K562 (cell line): ENCODE results near the gene SLC30A1. TPM values are rescaled to one million over a fixed set of nuclear protein-coding genes. Genes with fewer than 3 reads are reported as not detected.

Source experiments
- CBX3 ChIP-seq, 2 experiments: IDR thresholded peaks; 1 replicate in 1 of 2; 2 replicates in 1 of 2; pipeline ENCODE4 v1.6.1; 2012; ENCODE audit warnings: inconsistent platforms in 2 of 2, low read length in 2 of 2, borderline replicate concordance in 1 of 2, control low read depth in 1 of 2
- CC2D1A ChIP-seq: fragments of 450-650 bp; IDR thresholded peaks from 2 replicates; pipeline ENCODE4 v1.6.1; 2017; ENCODE audit warnings: mild to moderate bottlenecking
- COPS2 ChIP-seq: fragments of 450-650 bp; conservative IDR thresholded peaks from 2 replicates; pipeline ENCODE4 v1.6.1; 2016; ENCODE audit warnings: mild to moderate bottlenecking, moderate library complexity
- DMBX1 ChIP-seq: fragments of 250-450 bp; sonication (Bioruptor Pico); IDR thresholded peaks from 2 replicates; pipeline ENCODE4 v1.8.0; 2022; ENCODE audit warnings: inconsistent platforms, mild to moderate bottlenecking, moderate library complexity, borderline replicate concordance
- FOXP1 ChIP-seq: sonication (generic); formaldehyde crosslinking; IDR thresholded peaks from 2 replicates; pipeline ENCODE4 v1.8.0; 2022; ENCODE audit warnings: mild to moderate bottlenecking, missing genetic modification reagents
- HBP1 ChIP-seq: fragments of 450-650 bp; formaldehyde crosslinking; IDR thresholded peaks from 2 replicates; pipeline ENCODE4 v1.4.0; 2022; ENCODE audit warnings: missing genetic modification characterization
- HDAC2 ChIP-seq: fragments of 450-650 bp; IDR thresholded peaks from 2 replicates; pipeline ENCODE4 v1.6.1; 2016; ENCODE audit warnings: mild to moderate bottlenecking
- HEY1 ChIP-seq: fragments of 250-450 bp; sonication (Bioruptor Pico); IDR thresholded peaks from 2 replicates; pipeline ENCODE4 v1.5.0; 2020; ENCODE audit warnings: mild to moderate bottlenecking, moderate library complexity, borderline replicate concordance
- HNRNPUL1 ChIP-seq: fragments of 200-400 bp; formaldehyde crosslinking; IDR thresholded peaks from 2 replicates; pipeline ENCODE4 v1.6.1; 2017; ENCODE audit warnings: low read length
- KAT8 ChIP-seq: fragments of 450-650 bp; IDR thresholded peaks from 2 replicates; pipeline ENCODE4 v1.6.1; 2016; ENCODE audit warnings: low read depth, mild to moderate bottlenecking
- MAFF ChIP-seq: IDR thresholded peaks from 2 replicates; pipeline ENCODE4 v1.6.1; 2012; ENCODE audit warnings: low read length, improper control_type of control experiment
- MEF2A ChIP-seq: IDR thresholded peaks from 2 replicates; pipeline ENCODE4 v1.6.1; 2011; ENCODE audit warnings: low read depth, mild to moderate bottlenecking, low read length, moderate library complexity; ENCODE audit not compliant: control insufficient read depth
- MTA2 ChIP-seq: fragments of 450-650 bp; IDR thresholded peaks from 2 replicates; pipeline ENCODE4 v1.6.1; 2016; ENCODE audit warnings: low read depth
- NUFIP1 ChIP-seq: fragments of 450-650 bp; IDR thresholded peaks from 2 replicates; pipeline ENCODE4 v1.6.1; 2018; ENCODE audit not compliant: partially characterized antibody
- PATZ1 ChIP-seq: fragments of 250-450 bp; sonication (Bioruptor Pico); IDR thresholded peaks from 2 replicates; pipeline ENCODE4 v1.5.0; 2020; ENCODE audit warnings: mild to moderate bottlenecking, borderline replicate concordance
- PHTF2 ChIP-seq: fragments of 250-450 bp; sonication (Bioruptor Pico); IDR thresholded peaks from 2 replicates; pipeline ENCODE4 v1.5.0; 2021; ENCODE audit warnings: mild to moderate bottlenecking
- POLR3G ChIP-seq: IDR thresholded peaks from 2 replicates; pipeline ENCODE4 v1.6.1; 2011; ENCODE audit not compliant: insufficient read length, insufficient replicate concordance; ENCODE audit errors: extremely low read depth
- PREB ChIP-seq: sonication (generic); formaldehyde crosslinking; IDR thresholded peaks from 2 replicates; pipeline ENCODE4 v1.8.1; 2023; ENCODE audit warnings: mild to moderate bottlenecking, missing genetic modification reagents
- RBM17 ChIP-seq: fragments of 200-400 bp; formaldehyde crosslinking; IDR thresholded peaks from 2 replicates; pipeline ENCODE4 v1.6.1; 2017; ENCODE audit warnings: low read depth, mild to moderate bottlenecking, low read length, borderline replicate concordance
- RBM39 ChIP-seq: fragments of 200-400 bp; formaldehyde crosslinking; optimal IDR thresholded peaks from 2 replicates; pipeline ENCODE3; 2018; ENCODE audit warnings: low read depth, low read length
- SAFB2 ChIP-seq: fragments of 200-400 bp; formaldehyde crosslinking; IDR thresholded peaks from 2 replicates; pipeline ENCODE4 v1.6.1; 2018; ENCODE audit warnings: borderline replicate concordance, low read length, low read depth, moderate library complexity; ENCODE audit not compliant: severe bottlenecking
- SLC30A9 ChIP-seq: fragments of 250-450 bp; sonication (Bioruptor Pico); IDR thresholded peaks from 2 replicates; pipeline ENCODE4 v1.8.0; 2022; ENCODE audit warnings: mild to moderate bottlenecking, moderate library complexity
- SMC3 ChIP-seq: conservative IDR thresholded peaks from 2 replicates; pipeline ENCODE4 v1.6.1; 2011; ENCODE audit warnings: low read depth, low read length, improper control_type of control experiment; ENCODE audit not compliant: insufficient read depth
- SRSF1 ChIP-seq: fragments of 200-400 bp; formaldehyde crosslinking; IDR thresholded peaks from 2 replicates; pipeline ENCODE4 v1.6.1; 2017; ENCODE audit warnings: mild to moderate bottlenecking, low read depth, low read length, moderate library complexity
- SRSF3 ChIP-seq: fragments of 200-400 bp; formaldehyde crosslinking; IDR thresholded peaks from 2 replicates; pipeline ENCODE4 v1.6.1; 2016; ENCODE audit warnings: mild to moderate bottlenecking, low read length, moderate library complexity; ENCODE audit not compliant: insufficient read depth
- STAG1 ChIP-seq: sonication (generic); formaldehyde crosslinking; IDR thresholded peaks from 2 replicates; pipeline ENCODE4 v1.5.0; 2020; ENCODE audit warnings: missing genetic modification reagents, borderline replicate concordance
- THRAP3 ChIP-seq: fragments of 450-650 bp; IDR thresholded peaks from 2 replicates; pipeline ENCODE4 v1.6.1; 2016; ENCODE audit warnings: mild to moderate bottlenecking, inconsistent platforms, borderline replicate concordance
- TRIM24 ChIP-seq, 2 experiments: fragments of 450-650 bp; IDR thresholded peaks; 2 replicates each; pipeline ENCODE4 v1.6.1; 2016
- ZNF23 ChIP-seq: fragments of 250-450 bp; sonication (Bioruptor Pico); IDR thresholded peaks from 2 replicates; pipeline ENCODE4 v1.4.0; 2020; ENCODE audit warnings: mild to moderate bottlenecking
- polyA plus RNA-seq, 8 experiments: library from polyadenylated mRNA; depleted of rRNA in 4 of 8; stranded (reverse) in 5 of 8; unstranded in 3 of 8; fragments of >200 nt; fragmentation: Nextera tagmentation in 2 of 8; fragmentation: Illumina TruSeq in 1 of 8; extraction: Ambion mirVana in 2 of 8; extraction: Trizol in 1 of 8; gene quantifications; 2 replicates each; pipeline versions ENCODE4 v1.2.1 to v1.2.3, GENCODE V29; 2011 to 2014; ENCODE audit warnings: inconsistent platforms in 1 of 8, missing spikeins in 1 of 8
- total RNA-seq, 7 experiments: library from RNA; depleted of rRNA in 6 of 7; stranded (reverse); fragments of >200 nt in 6 of 7; fragmentation: Illumina TruSeq in 2 of 7; extraction: Trizol in 2 of 7; gene quantifications; 2 replicates each; pipeline versions ENCODE4 v1.2.1 to v1.2.3, GENCODE V29; 2011 to 2021; ENCODE audit warnings: low replicate concordance in 1 of 7

SLC30A1 gene
- total and polyA plus RNA-seq, 9 of the 15 experiments (the other 6 are each of a cell fraction or from before 2014, with no cell fraction given), result 4.1 to 14.4 (median 6.6) TPM

GRCh38 chr1:211537253-211537652 is 41.7 kb downstream of the SLC30A1 start (continued):
- TF ChIP-seq PREB (CRISPR knock-in tag) (no peak), CBX3 (IDR thresholded peaks at IDR 0.05; ENCODE audit: borderline replicate concordance in 1 of 2, low read length in 2 of 2) (no peak), MEF2A (no peak), RBM39 (no peak), SLC30A9 (CRISPR knock-in tag) (no peak), MTA2 (peak; percentile 54; the same call in 1 of the 2 replicates), HNRNPUL1 (no peak), SRSF3 (no peak), HBP1 (CRISPR knock-in tag) (peak; percentile 85; the same call in 1 of the 2 replicates), THRAP3 (no peak), PATZ1 (no peak), CC2D1A (no peak), SAFB2 (no peak), FOXP1 (CRISPR knock-in tag) (no peak), COPS2 (no peak), STAG1 (CRISPR knock-in tag) (no peak), SMC3 (no peak), KAT8 (no peak), SRSF1 (no peak), PHTF2 (CRISPR knock-in tag) (no peak), DMBX1 (CRISPR knock-in tag) (no peak), RBM17 (no peak), MAFF (no peak), POLR3G (no peak), ZNF23 (no peak), HDAC2 (no peak), TRIM24 (IDR thresholded peaks at IDR 0.05) (peak; percentile 38 to 47; a peak in 1 of 4 replicates), NUFIP1 (no peak), HEY1 (CRISPR knock-in tag) (0 out of 2 replicates have a peak, but pooled peaks have one; percentile 24)
